ENCODE measurements around the gene ZNF22.
A peak's percentile ranks its signal among the peaks of the same experiment; 100 is the strongest.

ZNF22 gene

GRCh38 chr10:44995581-44995913, 5.2 kb upstream of the ZNF22 start:
- H3K9ac ChIP-seq: no peak overlapping the region

GRCh38 chr10:44995914-44996669, 4.6 kb upstream of the ZNF22 start:
- TF ChIP-seq CTCF (IDR thresholded peaks at IDR 0.05): no peak
- no peaks in the 10 kb centered on the region for H3K4me1 ChIP-seq

More at GRCh38 chr10:44995581-44995913, 5.2 kb upstream of the ZNF22 start:
- Histone ChIP-seq H2AFZ (no peak overlapping the region), H3K9me3 (ENCODE audit: control insufficient read depth, low read length) (no peaks in the 10 kb centered on the region), H3K79me2 (no peaks in the 10 kb centered on the region), H3K4me1 (no peaks in the 10 kb centered on the region), H3K36me3 (ENCODE audit: control insufficient read depth, insufficient read depth, low read length) (no peaks in the 10 kb centered on the region), H3K27ac (peak overlapping the region; percentile 56), H3K4me2 (ENCODE audit: low read length) (no peak overlapping the region), H3K27me3 (ENCODE audit: control insufficient read depth, insufficient read depth, low read length) (no peaks in the 10 kb centered on the region), H3K4me3 (ENCODE audit: low read depth, low read length) (no peak overlapping the region)
- no peak for TF ChIP-seq CTCF (IDR thresholded peaks at IDR 0.05)

GRCh38 chr10:44997105-44997748, 3.5 kb upstream of the ZNF22 start:
- H3K27me3 ChIP-seq (ENCODE audit: control insufficient read depth, insufficient read depth, low read length): no peaks in the 10 kb centered on the region
- no peak overlapping the region for H3K9ac ChIP-seq
- H3K9me3 ChIP-seq (ENCODE audit: control insufficient read depth, low read length): no peaks in the 10 kb centered on the region
- H3K4me2 ChIP-seq (ENCODE audit: low read length): no peak overlapping the region
- no peaks in the 10 kb centered on the region for H3K36me3 ChIP-seq (ENCODE audit: control insufficient read depth, insufficient read depth, low read length)
- peak overlapping the region; percentile 56 for H3K27ac ChIP-seq
- no peaks in the 10 kb centered on the region for H3K79me2 ChIP-seq
- no peak overlapping the region for H2AFZ ChIP-seq
- no peaks in the 10 kb centered on the region for H3K4me1 ChIP-seq
- H3K4me3 ChIP-seq (ENCODE audit: low read depth, low read length): no peak overlapping the region
- no peak for TF ChIP-seq CTCF (IDR thresholded peaks at IDR 0.05)

More at GRCh38 chr10:44995914-44996669, 4.6 kb upstream of the ZNF22 start:
- peak overlapping the region; percentile 56 for H3K27ac ChIP-seq
- H3K4me3 ChIP-seq (ENCODE audit: low read depth, low read length): no peak overlapping the region
- no peaks in the 10 kb centered on the region for H3K79me2 ChIP-seq
- no peak overlapping the region for H2AFZ ChIP-seq
- H3K27me3 ChIP-seq (ENCODE audit: control insufficient read depth, insufficient read depth, low read length): no peaks in the 10 kb centered on the region
- no peak overlapping the region for H3K4me2 ChIP-seq (ENCODE audit: low read length)
- H3K9ac ChIP-seq: no peak overlapping the region
- H3K9me3 ChIP-seq (ENCODE audit: control insufficient read depth, low read length): no peaks in the 10 kb centered on the region
- no peaks in the 10 kb centered on the region for H3K36me3 ChIP-seq (ENCODE audit: control insufficient read depth, insufficient read depth, low read length)

GRCh38 chr10:44998146-44998631, 2.5 kb upstream of the ZNF22 start:
- Histone ChIP-seq H3K79me2 (no peaks in the 10 kb centered on the region), H2AFZ (no peak overlapping the region), H3K9ac (no peak overlapping the region), H3K4me2 (ENCODE audit: low read length) (no peak overlapping the region), H3K27ac (no peak overlapping the region), H3K36me3 (ENCODE audit: control insufficient read depth, insufficient read depth, low read length) (no peaks in the 10 kb centered on the region), H3K9me3 (ENCODE audit: control insufficient read depth, low read length) (no peaks in the 10 kb centered on the region), H3K27me3 (ENCODE audit: control insufficient read depth, insufficient read depth, low read length) (no peaks in the 10 kb centered on the region), H3K4me1 (no peaks in the 10 kb centered on the region), H3K4me3 (ENCODE audit: low read depth, low read length) (no peak overlapping the region)
- TF ChIP-seq CTCF (IDR thresholded peaks at IDR 0.05): no peak
